Ishikawa (cell line): ENCODE data around the gene DRG1.

Experiments used
- CEBPB ChIP-seq: IDR thresholded peaks from 2 replicates; pipeline ENCODE4 v1.6.1; 2012
- CREB1 ChIP-seq: IDR thresholded peaks from 2 replicates; pipeline ENCODE4 v1.6.1; 2012; ENCODE audit warnings: low read depth
- EGR1 ChIP-seq: IDR thresholded peaks from 2 replicates; pipeline ENCODE4 v1.6.1; 2012
- EP300 ChIP-seq: IDR thresholded peaks from 2 replicates; pipeline ENCODE4 v1.6.1; 2012; ENCODE audit warnings: borderline replicate concordance
- FOXM1 ChIP-seq: IDR thresholded peaks from 2 replicates; pipeline ENCODE4 v1.6.1; 2012; ENCODE audit warnings: low read depth, borderline replicate concordance
- MAX ChIP-seq: IDR thresholded peaks from 2 replicates; pipeline ENCODE4 v1.6.1; 2012
- NFIC ChIP-seq: IDR thresholded peaks from 2 replicates; pipeline ENCODE4 v1.6.1; 2012
- RAD21 ChIP-seq: IDR thresholded peaks from 2 replicates; pipeline ENCODE4 v1.6.1; 2012; ENCODE audit warnings: low read depth
- REST ChIP-seq: IDR thresholded peaks from 2 replicates; pipeline ENCODE4 v1.6.1; 2012; ENCODE audit warnings: low read depth, mild to moderate bottlenecking
- TAF1 ChIP-seq: IDR thresholded peaks from 2 replicates; pipeline ENCODE4 v1.6.1; 2012; ENCODE audit warnings: low read depth, mild to moderate bottlenecking
- TCF12 ChIP-seq: IDR thresholded peaks from 2 replicates; pipeline ENCODE4 v1.6.1; 2012; ENCODE audit warnings: low read depth
- TEAD4 ChIP-seq: IDR thresholded peaks from 2 replicates; pipeline ENCODE4 v1.6.1; 2012
- YY1 ChIP-seq: IDR thresholded peaks from 2 replicates; pipeline ENCODE4 v1.6.1; 2012; ENCODE audit warnings: low read depth
- ZBTB7A ChIP-seq: IDR thresholded peaks from 2 replicates; pipeline ENCODE4 v1.6.1; 2012; ENCODE audit warnings: low read depth
- TF ChIP-seq, protein P1 (sequence below): IDR thresholded peaks from 2 replicates; pipeline ENCODE4 v1.6.1; 2012

The DRG1 gene

GRCh38 chr22:31354515-31354914, 44.9 kb upstream of the DRG1 start:
- TF ChIP-seq TCF12 (no peak), ZBTB7A (no peak)

DNA sequence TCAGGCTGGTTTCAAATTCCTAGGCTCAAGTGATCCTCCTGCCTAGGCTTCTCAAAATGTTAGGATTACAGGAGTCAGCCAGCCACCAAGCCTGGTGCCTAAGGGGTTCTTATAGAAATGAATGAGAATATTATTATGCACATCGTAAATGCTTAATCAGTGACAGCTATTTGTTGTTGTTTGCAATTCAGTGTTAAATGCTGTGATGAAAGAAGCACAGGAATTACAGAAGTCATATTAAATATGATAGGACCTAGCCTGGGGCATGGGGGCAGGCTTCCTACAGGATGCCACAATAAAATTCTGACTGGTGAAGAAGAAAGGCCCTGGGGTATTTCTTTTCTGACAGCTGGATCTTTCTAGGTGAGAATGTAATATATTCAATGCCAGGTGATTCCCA, 39.4 kb upstream of the DRG1 start:
- TF ChIP-seq FOXM1 (no peak), RAD21 (no peak), TCF12 (no peak)

GRCh38 chr22:31361743-31362142, 37.7 kb upstream of the DRG1 start:
- no peak for TF ChIP-seq ZBTB7A
- TF ChIP-seq TAF1 = no peak
- TF ChIP-seq, protein P1, sequence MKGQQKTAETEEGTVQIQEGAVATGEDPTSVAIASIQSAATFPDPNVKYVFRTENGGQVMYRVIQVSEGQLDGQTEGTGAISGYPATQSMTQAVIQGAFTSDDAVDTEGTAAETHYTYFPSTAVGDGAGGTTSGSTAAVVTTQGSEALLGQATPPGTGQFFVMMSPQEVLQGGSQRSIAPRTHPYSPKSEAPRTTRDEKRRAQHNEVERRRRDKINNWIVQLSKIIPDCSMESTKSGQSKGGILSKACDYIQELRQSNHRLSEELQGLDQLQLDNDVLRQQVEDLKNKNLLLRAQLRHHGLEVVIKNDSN = no peak
- no peak for TF ChIP-seq YY1
- no peak for TF ChIP-seq TEAD4
- TF ChIP-seq CEBPB = no peak
- TF ChIP-seq NFIC = no peak
- no peak for TF ChIP-seq EP300
- TF ChIP-seq REST = no peak
- TF ChIP-seq EGR1 = no peak
- TF ChIP-seq CREB1 = no peak
- no peak for TF ChIP-seq RAD21
- TF ChIP-seq TCF12 = no peak

DNA sequence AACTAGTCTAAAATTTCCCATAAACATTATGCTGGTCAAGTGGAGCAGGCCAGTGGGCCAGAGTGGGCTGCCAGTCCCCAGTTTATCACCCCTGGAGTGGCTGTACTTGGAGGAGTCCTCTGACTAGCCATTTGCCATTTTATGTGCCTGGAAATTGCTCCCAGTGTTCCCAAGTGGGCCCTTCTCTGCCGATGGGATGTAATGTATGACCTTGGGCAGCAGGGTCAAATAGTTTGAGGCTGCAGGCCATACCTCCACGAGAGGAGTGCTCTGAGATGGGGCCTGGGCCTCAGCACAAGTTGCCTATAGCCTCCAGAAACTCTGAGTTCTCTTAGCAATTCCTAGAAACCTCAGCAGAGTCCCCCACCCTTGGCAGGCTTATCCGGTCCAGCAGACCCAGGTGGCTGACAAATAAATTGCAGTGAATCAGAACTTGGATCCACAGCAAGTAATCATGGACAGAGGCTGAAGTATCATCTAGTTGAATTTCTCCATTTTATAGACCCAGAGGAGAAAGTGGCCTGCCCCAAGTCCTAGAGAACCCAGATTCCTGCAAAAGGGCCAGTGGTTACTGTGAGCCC, 35.4 kb upstream of the DRG1 start:
- TF ChIP-seq, protein P1 = no peak
- TF ChIP-seq RAD21 (no peak), ZBTB7A (no peak), REST (no peak), CREB1 (no peak), CEBPB (no peak), NFIC (no peak), TEAD4 (no peak), FOXM1 (no peak), TAF1 (no peak), EP300 (no peak), TCF12 (no peak), EGR1 (no peak), MAX (no peak), YY1 (no peak)

DNA sequence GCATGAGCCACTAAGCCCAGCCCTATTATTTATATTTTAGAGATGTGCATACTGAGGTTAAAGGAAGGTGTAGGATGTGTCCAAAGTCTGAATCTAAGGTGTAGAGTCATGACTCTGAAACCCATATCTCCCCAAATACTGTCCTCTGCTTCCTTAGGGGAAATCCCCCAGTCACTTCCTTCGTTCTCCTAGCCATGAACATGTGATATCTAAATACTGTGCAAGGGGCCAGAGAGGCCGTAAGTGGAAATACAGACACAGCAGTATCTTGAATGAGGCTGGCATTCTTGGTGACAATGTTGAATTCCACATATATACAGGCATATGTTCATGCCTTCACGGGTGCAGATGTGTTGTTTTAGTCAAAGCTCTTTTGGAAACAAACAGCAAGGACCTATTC, 32.0 kb upstream of the DRG1 start:
- no peak for TF ChIP-seq TCF12
- no peak for TF ChIP-seq EGR1
- no peak for TF ChIP-seq YY1
- no peak for TF ChIP-seq MAX
- TF ChIP-seq RAD21 = no peak
- TF ChIP-seq NFIC = no peak
- TF ChIP-seq ZBTB7A = no peak
- no peak for TF ChIP-seq TAF1
- no peak for TF ChIP-seq REST
- no peak for TF ChIP-seq TEAD4
- TF ChIP-seq CEBPB = no peak
- TF ChIP-seq, protein P1 = no peak
- no peak for TF ChIP-seq FOXM1
